ENCODE data around the gene PDE4D. TPM values are rescaled to one million over a fixed set of nuclear protein-coding genes. Genes with fewer than 3 reads are reported as not detected.

PDE4D gene
- total RNA-seq, 1 donor from 2014 or later: 34.5 TPM

DNA sequence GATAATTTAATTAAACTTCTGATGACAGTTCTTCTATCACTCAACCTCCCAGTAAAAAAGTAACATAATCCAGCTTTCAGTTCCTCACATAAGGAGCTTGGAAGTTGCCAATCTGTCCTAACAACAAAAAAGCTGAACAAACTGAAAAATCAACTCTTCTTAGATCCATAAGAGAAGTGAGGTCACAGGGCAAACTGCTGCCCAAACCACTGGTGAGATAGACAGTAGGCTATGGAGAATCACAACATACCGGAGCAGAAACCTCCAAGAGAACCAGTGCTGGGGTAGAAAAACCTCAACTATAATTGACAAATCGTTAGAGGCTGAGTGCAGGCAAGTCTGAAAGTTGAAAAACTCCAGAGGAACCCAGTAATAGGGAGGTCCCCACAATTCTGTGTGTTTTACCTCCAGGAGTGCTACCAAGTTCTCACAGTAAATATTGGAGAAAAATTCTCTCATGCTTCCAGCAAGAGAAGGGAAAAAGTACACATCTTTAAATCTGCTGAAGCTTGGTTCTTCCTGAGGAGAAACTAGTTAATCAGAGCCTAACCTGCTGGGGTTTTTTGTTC is 300.0 kb downstream of the PDE4D start:
- H3K4me1 ChIP-seq: no peaks in the 10 kb centered on the region
- no peaks in the 10 kb centered on the region for H3K36me3 ChIP-seq
- DNase-seq: no peak
- intact Hi-C loops (cut with micrococcal nuclease): no loop called here
- no peaks in the 10 kb centered on the region for H3K9me3 ChIP-seq (replicated peaks)
- no peaks in the 10 kb centered on the region for H3K27me3 ChIP-seq (ENCODE audit: low read depth)
- H3K4me3 ChIP-seq: no peak overlapping the region
- no peak overlapping the region for H3K27ac ChIP-seq (replicated peaks)
- TF ChIP-seq, protein P1, sequence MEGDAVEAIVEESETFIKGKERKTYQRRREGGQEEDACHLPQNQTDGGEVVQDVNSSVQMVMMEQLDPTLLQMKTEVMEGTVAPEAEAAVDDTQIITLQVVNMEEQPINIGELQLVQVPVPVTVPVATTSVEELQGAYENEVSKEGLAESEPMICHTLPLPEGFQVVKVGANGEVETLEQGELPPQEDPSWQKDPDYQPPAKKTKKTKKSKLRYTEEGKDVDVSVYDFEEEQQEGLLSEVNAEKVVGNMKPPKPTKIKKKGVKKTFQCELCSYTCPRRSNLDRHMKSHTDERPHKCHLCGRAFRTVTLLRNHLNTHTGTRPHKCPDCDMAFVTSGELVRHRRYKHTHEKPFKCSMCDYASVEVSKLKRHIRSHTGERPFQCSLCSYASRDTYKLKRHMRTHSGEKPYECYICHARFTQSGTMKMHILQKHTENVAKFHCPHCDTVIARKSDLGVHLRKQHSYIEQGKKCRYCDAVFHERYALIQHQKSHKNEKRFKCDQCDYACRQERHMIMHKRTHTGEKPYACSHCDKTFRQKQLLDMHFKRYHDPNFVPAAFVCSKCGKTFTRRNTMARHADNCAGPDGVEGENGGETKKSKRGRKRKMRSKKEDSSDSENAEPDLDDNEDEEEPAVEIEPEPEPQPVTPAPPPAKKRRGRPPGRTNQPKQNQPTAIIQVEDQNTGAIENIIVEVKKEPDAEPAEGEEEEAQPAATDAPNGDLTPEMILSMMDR (IDR thresholded peaks at IDR 0.05; ENCODE audit: borderline replicate concordance): no peak

GRCh38 chr5:59592101-59592500 is 301.4 kb downstream of the PDE4D start:
- Histone ChIP-seq H3K27ac (replicated peaks) (no peak overlapping the region), H3K4me1 (peaks cover 13% of the 10 kb centered on the region), H3K9me3 (replicated peaks) (no peaks in the 10 kb centered on the region), H3K27me3 (ENCODE audit: low read depth) (no peaks in the 10 kb centered on the region), H3K4me3 (no peak overlapping the region), H3K36me3 (no peaks in the 10 kb centered on the region)
- no peak for DNase-seq
- TF ChIP-seq, protein P1 (IDR thresholded peaks at IDR 0.05; ENCODE audit: borderline replicate concordance): no peak
- intact Hi-C loops (cut with micrococcal nuclease): no loop called here

GRCh38 chr5:59591162-59591561 is 302.4 kb downstream of the PDE4D start:
- TF ChIP-seq, protein P1 (IDR thresholded peaks at IDR 0.05; ENCODE audit: borderline replicate concordance): no peak
- Histone ChIP-seq H3K27ac (replicated peaks) (no peak overlapping the region), H3K36me3 (no peaks in the 10 kb centered on the region), H3K9me3 (replicated peaks) (no peaks in the 10 kb centered on the region), H3K4me1 (peaks cover 13% of the 10 kb centered on the region), H3K27me3 (ENCODE audit: low read depth) (no peaks in the 10 kb centered on the region), H3K4me3 (no peak overlapping the region)
- intact Hi-C loops (cut with micrococcal nuclease): no loop called here
- no peak for DNase-seq

- intact Hi-C loops (cut with micrococcal nuclease): no loop called here
- no peak for DNase-seq
- TF ChIP-seq, protein P1 (IDR thresholded peaks at IDR 0.05; ENCODE audit: borderline replicate concordance): no peak
- no peaks in the 10 kb centered on the region for H3K27me3 ChIP-seq (ENCODE audit: low read depth)
- no peaks in the 10 kb centered on the region for H3K36me3 ChIP-seq
- no peak overlapping the region for H3K4me3 ChIP-seq
- peaks cover 13% of the 10 kb centered on the region for H3K4me1 ChIP-seq
- H3K27ac ChIP-seq (replicated peaks): no peak overlapping the region
- H3K9me3 ChIP-seq (replicated peaks): no peaks in the 10 kb centered on the region
These were observed 304.6 kb downstream of the PDE4D start for GRCh38 chr5:59588922-59589321.

DNA sequence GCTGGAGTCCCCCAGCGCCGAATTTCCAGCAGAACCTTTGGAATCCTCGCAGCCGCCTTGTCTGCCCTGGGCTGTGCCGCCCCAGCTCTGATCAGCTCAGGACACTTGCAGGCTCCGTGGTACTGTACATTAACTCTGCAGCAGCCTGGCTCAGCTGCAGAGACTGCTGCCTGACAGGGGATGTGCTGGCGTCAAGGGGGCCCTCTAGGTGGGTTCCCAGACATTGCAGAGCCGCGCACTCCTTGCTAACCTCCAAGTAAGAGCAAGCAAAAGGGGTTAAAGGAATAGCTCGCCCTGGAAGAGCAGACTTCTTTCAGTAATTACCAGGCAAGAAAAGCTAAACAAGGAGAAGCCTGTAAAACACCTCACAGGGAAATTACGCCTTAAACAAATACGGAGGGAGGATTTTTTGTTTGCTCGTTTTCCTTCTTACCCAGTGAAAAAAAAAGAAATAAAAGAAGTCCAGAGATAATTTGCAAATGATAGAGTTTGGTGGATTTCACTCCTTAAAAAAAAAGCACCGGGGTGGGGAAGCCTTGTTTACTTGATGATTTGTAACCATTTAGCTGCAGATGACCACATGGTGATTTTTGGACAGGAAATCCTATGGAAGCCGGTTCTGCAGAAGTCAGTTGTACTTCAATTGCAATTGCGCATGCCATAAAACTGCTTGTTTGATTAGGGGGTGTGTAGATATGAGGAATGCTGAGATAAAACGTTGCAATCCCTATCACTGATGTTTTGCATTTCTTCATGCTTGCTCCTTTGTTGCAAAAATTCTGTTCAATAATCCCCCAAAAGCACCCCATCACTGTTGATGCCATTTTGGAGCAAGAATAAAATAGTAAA is 305.8 kb downstream of the PDE4D start:
- peak; percentile 49 for DNase-seq
- TF ChIP-seq, protein P1 (IDR thresholded peaks at IDR 0.05; ENCODE audit: borderline replicate concordance): peak; percentile 28
- intact Hi-C loops (cut with micrococcal nuclease): no loop called here

More for the DNA sequence above, 305.8 kb downstream of the PDE4D start:
- Histone ChIP-seq H3K4me3 (peak overlapping the region; percentile 55), H3K4me1 (peaks cover 13% of the 10 kb centered on the region), H3K27ac (replicated peaks) (no peak overlapping the region), H3K36me3 (no peaks in the 10 kb centered on the region), H3K9me3 (replicated peaks) (no peaks in the 10 kb centered on the region), H3K27me3 (ENCODE audit: low read depth) (no peaks in the 10 kb centered on the region)

All from left ventricle myocardium inferior (tissue), 1 donor.